BLaER1 (cell line): ENCODE data around the gene TRAT1.
"Not testable (repeated sequence)": the region's sequence is repeated elsewhere in the genome, so short reads cannot be mapped to it uniquely, and the experiment has no call there.

Experiments used
- H3K27ac ChIP-seq: shearing (Covaris generic); formaldehyde crosslinking; 2 replicates; pipeline ENCODE4 v1.8.1; 2022
- H3K27me3 ChIP-seq: shearing (Covaris generic); formaldehyde crosslinking; 2 replicates; pipeline ENCODE4 v1.8.1; 2022
- H3K36me3 ChIP-seq: shearing (Covaris generic); formaldehyde crosslinking; 2 replicates; pipeline ENCODE4 v1.8.1; 2022
- H3K4me1 ChIP-seq: shearing (Covaris generic); formaldehyde crosslinking; 2 replicates; pipeline ENCODE4 v1.8.1; 2022
- H3K4me2 ChIP-seq: shearing (Covaris generic); formaldehyde crosslinking; 2 replicates; pipeline ENCODE4 v1.8.1; 2022
- H3K4me3 ChIP-seq: shearing (Covaris generic); formaldehyde crosslinking; 2 replicates; pipeline ENCODE4 v1.8.1; 2022
- H3K9ac ChIP-seq: shearing (Covaris generic); formaldehyde crosslinking; 2 replicates; pipeline ENCODE4 v1.8.1; 2022
- H3K9me3 ChIP-seq: shearing (Covaris generic); formaldehyde crosslinking; 2 replicates; pipeline ENCODE4 v1.8.1; 2022
- H4K20me1 ChIP-seq: shearing (Covaris generic); formaldehyde crosslinking; 2 replicates; pipeline ENCODE4 v1.8.1; 2022
- Cebpa-rat ChIP-seq: shearing (Covaris generic); IDR thresholded peaks from 2 replicates; pipeline ENCODE4 v1.8.1; 2022

Gene TRAT1

DNA sequence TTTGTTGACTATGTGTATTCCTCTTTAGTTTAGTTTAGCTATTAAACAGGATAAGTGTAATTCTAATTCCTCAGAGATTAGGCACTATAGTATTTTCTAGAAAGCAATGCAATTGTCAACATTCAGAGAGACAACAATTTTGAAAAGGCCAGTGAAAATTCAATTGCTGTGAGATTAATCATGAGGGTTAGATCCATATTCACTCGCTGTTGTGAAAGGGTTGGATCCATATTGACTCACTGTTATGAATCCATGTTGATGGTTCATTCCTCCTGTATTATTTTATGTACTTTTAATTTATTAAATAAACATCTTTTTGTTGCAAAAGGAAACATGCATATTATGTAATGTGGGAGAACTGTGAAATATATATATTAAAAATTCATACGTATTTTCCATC is 641 bp downstream of the TRAT1 start:
- H4K20me1 ChIP-seq, result no peaks in the 10 kb centered on the region
- no peak overlapping the region for H3K9ac ChIP-seq
- TF ChIP-seq Cebpa-rat, result no peak
- H3K4me2 ChIP-seq, result no peak overlapping the region
- H3K27ac ChIP-seq, result no peak overlapping the region
- H3K4me1 ChIP-seq, result peaks cover 6% of the 10 kb centered on the region; the same call in 1 of the 2 replicates
- H3K4me3 ChIP-seq, result no peak overlapping the region
- H3K36me3 ChIP-seq, result no peaks in the 10 kb centered on the region
- no peaks in the 10 kb centered on the region for H3K9me3 ChIP-seq
- no peaks in the 10 kb centered on the region for H3K27me3 ChIP-seq

DNA sequence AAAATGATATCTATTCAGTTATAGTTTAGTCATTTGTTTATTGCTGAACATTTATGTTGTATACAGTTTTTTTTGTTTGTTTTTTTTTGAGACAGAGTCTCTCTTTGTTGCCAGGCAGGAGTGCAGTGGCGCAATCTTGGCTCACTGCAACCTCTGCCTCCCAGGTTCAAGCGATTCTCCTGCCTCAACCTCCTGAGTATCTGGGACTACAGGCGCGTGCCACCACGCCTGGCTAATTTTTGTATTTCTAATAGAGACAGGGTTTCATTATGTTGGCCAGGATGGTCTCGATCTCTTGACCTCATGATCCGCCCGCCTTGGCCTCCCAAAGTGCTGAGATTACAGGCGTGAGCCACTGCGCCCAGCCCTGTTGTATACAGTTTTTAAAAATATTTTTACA is 1.2 kb downstream of the TRAT1 start:
- H3K9me3 ChIP-seq, H3K36me3 ChIP-seq, H3K9ac ChIP-seq, H3K27me3 ChIP-seq, H3K4me3 ChIP-seq, H3K4me2 ChIP-seq, H3K27ac ChIP-seq, H3K4me1 ChIP-seq, H4K20me1 ChIP-seq: not testable (repeated sequence)

DNA sequence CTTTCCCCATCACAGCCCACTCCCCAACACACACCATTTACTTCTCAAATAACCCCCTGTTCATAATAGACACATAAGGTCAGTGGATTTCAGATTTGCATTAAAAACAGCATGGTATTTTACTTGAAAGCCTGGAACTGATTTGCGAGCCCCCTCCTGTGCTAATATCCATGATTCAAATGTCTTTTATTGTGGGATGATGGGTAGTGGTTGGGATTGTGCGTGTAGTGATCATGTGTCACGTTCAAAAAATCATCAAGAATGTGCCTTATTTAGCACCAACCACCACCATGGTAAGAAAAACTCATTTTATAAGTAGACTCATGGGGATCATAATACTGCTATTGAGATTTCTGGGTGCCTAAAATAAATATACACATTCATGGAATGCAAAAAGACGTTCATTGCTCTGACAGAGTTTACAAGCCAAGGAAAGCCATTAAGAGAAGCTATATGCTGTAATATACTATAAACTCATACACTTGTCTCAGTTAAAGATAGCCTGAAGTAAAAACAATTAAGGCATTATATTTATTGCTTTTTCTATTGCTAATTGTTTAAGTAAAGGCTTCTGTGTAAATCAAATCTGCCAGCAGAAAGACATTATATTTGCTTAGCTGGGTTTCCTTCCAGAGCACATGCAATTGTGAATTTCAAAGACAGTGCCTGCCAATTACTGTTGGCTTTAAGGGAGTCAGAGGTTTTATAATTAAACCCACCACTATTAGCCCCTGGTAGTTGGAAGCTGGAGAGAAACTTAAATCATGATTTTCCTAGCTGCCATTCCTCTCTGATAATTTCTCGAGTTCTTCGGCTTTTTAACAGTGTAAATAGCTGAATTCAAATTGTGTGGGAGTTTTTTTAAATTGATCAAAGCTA is 4.0 kb downstream of the TRAT1 start:
- TF ChIP-seq Cebpa-rat, result no peak
- Histone ChIP-seq H3K9me3 (no peaks in the 10 kb centered on the region), H3K36me3 (no peaks in the 10 kb centered on the region), H3K4me3 (no peak overlapping the region), H3K4me2 (no peak overlapping the region), H3K27ac (no peak overlapping the region), H3K4me1 (peaks cover 6% of the 10 kb centered on the region; the same call in 1 of the 2 replicates), H4K20me1 (no peaks in the 10 kb centered on the region), H3K27me3 (no peaks in the 10 kb centered on the region), H3K9ac (no peak overlapping the region)

DNA sequence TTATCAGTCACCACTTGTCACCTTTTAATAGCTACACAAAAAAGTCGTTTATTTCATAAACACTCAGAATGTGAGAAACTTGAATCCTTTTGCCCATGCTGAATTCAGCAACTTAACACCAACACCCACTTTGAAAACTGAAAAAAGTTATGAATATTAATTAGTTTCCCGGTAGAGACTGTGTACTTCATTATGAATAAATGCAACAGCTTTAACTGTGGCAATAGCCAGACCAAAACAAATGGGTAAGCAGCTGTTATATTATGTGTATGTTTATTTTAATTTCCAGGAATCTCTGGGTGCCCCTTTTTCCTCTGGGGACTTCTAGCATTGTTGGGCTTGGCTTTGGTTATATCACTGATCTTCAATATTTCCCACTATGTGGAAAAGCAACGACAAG is 7.8 kb downstream of the TRAT1 start:
- Histone ChIP-seq H3K4me1 (no peaks in the 10 kb centered on the region), H3K27me3 (no peaks in the 10 kb centered on the region)
- TF ChIP-seq Cebpa-rat, result no peak

DNA sequence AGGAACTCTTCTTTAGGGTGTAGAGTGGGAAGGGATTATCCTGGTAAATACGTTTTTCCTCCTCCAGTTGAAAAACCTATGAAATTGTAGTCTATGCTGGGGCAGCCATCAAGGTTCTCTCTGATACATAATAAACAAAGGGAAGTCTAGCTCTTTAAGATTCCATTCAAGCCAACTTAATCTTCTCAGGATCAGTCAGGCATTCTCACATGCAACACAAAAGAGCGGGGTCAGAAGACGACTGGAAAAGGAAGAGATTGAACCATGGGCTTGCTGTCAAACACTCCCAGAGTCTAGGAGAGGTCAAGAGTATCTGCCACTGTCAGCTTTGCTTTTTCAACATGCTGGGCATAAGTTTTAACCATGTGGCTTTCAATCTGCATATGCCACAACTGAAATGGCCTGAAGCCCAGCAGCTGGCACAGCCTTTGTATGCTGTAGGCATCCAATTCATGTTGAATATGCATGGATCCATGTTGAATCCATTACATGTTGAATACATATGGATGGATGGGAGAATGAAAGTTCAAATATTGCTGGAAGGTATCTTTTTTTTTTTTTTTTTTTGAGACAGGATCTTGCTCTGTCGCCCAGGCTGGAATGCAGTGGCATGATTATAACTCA is 8.5 kb downstream of the TRAT1 start:
- H3K36me3 ChIP-seq, result no peaks in the 10 kb centered on the region
- TF ChIP-seq Cebpa-rat, result no peak

More for the DNA sequence above, 7.8 kb downstream of the TRAT1 start:
- H4K20me1 ChIP-seq, result no peaks in the 10 kb centered on the region
- no peak overlapping the region for H3K27ac ChIP-seq
- H3K36me3 ChIP-seq, result no peaks in the 10 kb centered on the region
- H3K4me3 ChIP-seq, result no peak overlapping the region
- H3K9me3 ChIP-seq, result no peaks in the 10 kb centered on the region
- H3K4me2 ChIP-seq, result no peak overlapping the region
- H3K9ac ChIP-seq, result no peak overlapping the region

DNA sequence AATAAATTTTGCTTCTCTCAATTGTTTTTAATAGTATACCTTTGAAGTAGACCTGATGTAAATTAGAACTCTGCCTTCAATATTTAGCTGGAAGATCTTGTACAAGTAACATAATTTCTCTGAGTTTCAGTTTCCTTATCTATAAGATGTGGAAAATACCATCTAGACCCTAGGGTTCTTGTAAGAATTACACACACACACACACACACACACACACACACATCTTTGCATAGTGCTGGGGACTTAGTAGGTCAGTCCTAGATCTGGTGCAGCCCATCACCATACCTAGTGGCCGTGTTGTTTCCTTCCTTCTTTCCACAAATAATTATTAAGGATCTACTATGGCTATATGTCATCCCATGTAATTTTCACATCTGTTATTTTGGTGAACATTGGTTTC is 11.0 kb downstream of the TRAT1 start:
- Histone ChIP-seq H3K9me3 (no peaks in the 10 kb centered on the region), H3K36me3 (no peaks in the 10 kb centered on the region), H3K4me3 (no peak overlapping the region), H3K9ac (no peak overlapping the region), H3K4me2 (no peak overlapping the region), H3K4me1 (no peaks in the 10 kb centered on the region), H3K27ac (no peak overlapping the region), H4K20me1 (no peaks in the 10 kb centered on the region), H3K27me3 (no peaks in the 10 kb centered on the region)
- TF ChIP-seq Cebpa-rat, result no peak

More for the DNA sequence above, 8.5 kb downstream of the TRAT1 start:
- Histone ChIP-seq H3K9ac (no peak overlapping the region), H3K27ac (no peak overlapping the region), H3K27me3 (no peaks in the 10 kb centered on the region), H3K4me3 (no peak overlapping the region), H3K4me1 (no peaks in the 10 kb centered on the region), H3K4me2 (no peak overlapping the region), H4K20me1 (no peaks in the 10 kb centered on the region), H3K9me3 (no peaks in the 10 kb centered on the region)

DNA sequence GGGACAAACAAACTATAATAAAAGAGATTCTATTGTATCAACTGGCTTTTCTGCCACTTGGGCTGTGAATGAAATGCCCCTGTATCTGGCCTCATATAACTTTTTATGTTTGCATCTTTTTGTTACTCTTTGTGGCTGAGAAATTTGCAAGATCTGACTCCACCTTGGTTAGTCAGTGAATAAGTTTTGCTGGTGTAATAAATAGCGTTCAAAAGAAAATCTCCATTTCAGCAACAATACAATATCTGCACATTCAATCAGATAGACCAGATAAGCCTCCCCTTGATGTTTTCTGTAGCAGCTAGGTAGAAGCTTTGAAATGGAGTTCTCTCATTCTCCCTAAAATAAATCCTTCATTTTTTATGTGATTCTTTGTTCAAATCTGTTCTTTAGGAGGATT is 12.0 kb downstream of the TRAT1 start:
- no peak overlapping the region for H3K9ac ChIP-seq

DNA sequence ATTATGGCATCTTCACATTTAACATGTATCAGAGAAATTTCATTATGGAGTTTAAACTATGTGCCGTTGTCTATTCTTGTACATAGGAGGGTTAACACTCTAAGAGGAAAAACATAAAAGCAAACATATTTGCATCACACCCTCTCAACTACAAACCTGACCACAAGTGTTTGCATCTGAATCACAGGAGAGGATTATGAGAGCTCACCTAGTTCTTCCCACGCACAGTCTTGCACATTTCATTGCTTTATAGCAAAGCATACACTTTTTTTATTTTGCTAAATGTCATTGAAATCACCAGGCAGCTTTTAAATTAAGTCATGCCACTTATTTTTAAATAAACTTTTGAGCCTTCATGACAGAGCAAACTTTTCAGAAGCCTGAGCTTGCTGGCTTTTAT is 12.5 kb downstream of the TRAT1 start:
- no peak for TF ChIP-seq Cebpa-rat
- no peak overlapping the region for H3K27ac ChIP-seq
- H3K4me1 ChIP-seq, result no peaks in the 10 kb centered on the region
- H3K9me3 ChIP-seq, result no peaks in the 10 kb centered on the region
- no peak overlapping the region for H3K9ac ChIP-seq
- H3K4me2 ChIP-seq, result no peak overlapping the region
- no peaks in the 10 kb centered on the region for H4K20me1 ChIP-seq
- no peak overlapping the region for H3K4me3 ChIP-seq
- H3K27me3 ChIP-seq, result no peaks in the 10 kb centered on the region
- H3K36me3 ChIP-seq, result no peaks in the 10 kb centered on the region

More for the DNA sequence above, 12.0 kb downstream of the TRAT1 start:
- Histone ChIP-seq H4K20me1 (no peaks in the 10 kb centered on the region), H3K27me3 (no peaks in the 10 kb centered on the region), H3K27ac (no peak overlapping the region), H3K9me3 (no peaks in the 10 kb centered on the region), H3K4me3 (no peak overlapping the region), H3K4me1 (no peaks in the 10 kb centered on the region), H3K36me3 (no peaks in the 10 kb centered on the region), H3K4me2 (no peak overlapping the region)
- no peak for TF ChIP-seq Cebpa-rat

DNA sequence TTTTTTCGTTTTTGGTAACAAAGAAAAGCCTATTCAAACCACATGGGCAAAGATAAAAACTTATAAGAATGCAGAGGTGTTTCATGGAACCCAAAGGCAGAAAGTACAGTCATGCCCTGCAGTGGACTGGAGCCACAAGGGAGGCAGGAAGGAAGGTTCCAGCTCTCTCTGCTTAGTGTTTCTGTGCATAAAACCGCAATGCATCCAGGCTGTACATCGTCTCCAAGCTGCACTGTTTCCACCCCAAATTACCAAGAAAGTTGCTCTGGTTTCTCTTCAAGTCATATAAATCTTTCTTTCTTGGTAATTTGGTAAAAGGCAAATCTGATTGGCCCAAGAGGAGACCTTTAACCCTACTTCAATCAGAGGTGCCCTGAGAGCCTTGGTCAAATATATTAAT is 15.8 kb downstream of the TRAT1 start:
- no peaks in the 10 kb centered on the region for H4K20me1 ChIP-seq
- no peaks in the 10 kb centered on the region for H3K9me3 ChIP-seq
- no peak overlapping the region for H3K27ac ChIP-seq
- H3K27me3 ChIP-seq, result no peaks in the 10 kb centered on the region
- H3K4me2 ChIP-seq, result no peak overlapping the region
- no peak overlapping the region for H3K9ac ChIP-seq
- no peaks in the 10 kb centered on the region for H3K36me3 ChIP-seq
- no peak overlapping the region for H3K4me3 ChIP-seq
- H3K4me1 ChIP-seq, result no peaks in the 10 kb centered on the region
- TF ChIP-seq Cebpa-rat, result no peak

DNA sequence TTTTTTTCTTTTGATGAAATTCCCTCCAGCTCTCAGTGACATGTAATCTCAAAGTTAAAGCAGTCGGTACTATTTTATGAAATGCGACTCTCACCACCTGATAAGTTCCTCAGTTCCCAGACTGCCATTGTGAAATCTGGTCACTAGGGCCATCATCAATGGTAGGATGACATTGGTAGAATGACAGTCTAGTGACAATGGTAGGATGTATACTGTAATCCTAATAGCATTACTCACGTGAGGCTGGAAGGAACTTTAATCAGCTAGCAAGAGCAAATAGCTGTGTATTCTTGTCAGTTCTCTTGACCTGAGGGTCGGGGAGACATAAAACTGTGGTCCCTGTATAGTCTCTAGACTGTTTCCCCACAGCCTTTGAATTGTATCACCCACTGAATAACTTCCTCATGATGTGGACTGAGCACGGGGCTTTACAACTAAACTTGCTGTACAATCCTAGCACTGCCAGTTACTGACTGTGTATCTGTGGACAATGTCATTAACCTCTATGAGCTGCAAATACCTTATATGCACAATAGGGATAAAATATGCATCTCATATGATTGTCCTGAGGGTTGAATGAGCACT is 23.2 kb downstream of the TRAT1 start:
- Histone ChIP-seq H3K4me2 (no peak overlapping the region), H3K27me3 (no peaks in the 10 kb centered on the region), H3K4me3 (no peak overlapping the region), H4K20me1 (no peaks in the 10 kb centered on the region), H3K4me1 (no peaks in the 10 kb centered on the region), H3K9me3 (no peaks in the 10 kb centered on the region), H3K9ac (no peak overlapping the region), H3K27ac (no peak overlapping the region), H3K36me3 (no peaks in the 10 kb centered on the region)
- no peak for TF ChIP-seq Cebpa-rat
